ENCODE measurements around the gene SLC66A2. TPM values are rescaled to one million over a fixed set of nuclear protein-coding genes. Genes with fewer than 3 reads are reported as not detected.

Gene SLC66A2
- total RNA-seq, 2 donors from 2014 or later: 39.1 to 51.2 TPM

DNA sequence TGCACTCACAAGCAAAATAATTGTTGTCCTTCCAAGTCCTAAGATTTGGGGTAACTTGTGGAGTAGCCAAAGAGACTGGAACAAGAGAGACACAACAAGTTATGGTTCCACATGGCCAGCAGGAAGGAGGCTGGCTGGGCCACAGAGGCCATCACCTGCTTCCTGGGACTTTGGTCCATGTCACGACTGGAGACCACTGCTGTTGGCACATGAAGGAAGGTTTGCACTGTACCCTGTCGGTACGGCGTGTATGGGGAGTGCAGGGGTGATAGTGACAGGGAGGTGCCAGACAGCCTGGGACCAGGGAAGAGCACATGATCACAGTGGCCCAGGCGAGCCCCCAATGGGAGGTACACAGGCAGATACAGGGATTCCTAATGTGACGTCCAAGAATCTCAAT lies 15.5 kb downstream of the SLC66A2 start:
- Histone ChIP-seq H3K9me3 (peaks cover 11% of the 10 kb centered on the region), H3K36me3 (peaks cover 2% of the 10 kb centered on the region), H3K4me1 (ENCODE audit: control insufficient read depth in 1 of 2, low read depth in 2 of 2) (no peaks in the 10 kb centered on the region), H3K27me3 (replicated peaks; ENCODE audit: insufficient read depth) (no peaks in the 10 kb centered on the region), H3K27ac (no peak overlapping the region), H3K4me3 (no peak overlapping the region)
- DNase-seq (ENCODE audit: low spot score): no peak
- no peak for ATAC-seq (ENCODE audit: insufficient number of reproducible peaks, low FRiP score, low read depth)
- TF ChIP-seq, protein P1, sequence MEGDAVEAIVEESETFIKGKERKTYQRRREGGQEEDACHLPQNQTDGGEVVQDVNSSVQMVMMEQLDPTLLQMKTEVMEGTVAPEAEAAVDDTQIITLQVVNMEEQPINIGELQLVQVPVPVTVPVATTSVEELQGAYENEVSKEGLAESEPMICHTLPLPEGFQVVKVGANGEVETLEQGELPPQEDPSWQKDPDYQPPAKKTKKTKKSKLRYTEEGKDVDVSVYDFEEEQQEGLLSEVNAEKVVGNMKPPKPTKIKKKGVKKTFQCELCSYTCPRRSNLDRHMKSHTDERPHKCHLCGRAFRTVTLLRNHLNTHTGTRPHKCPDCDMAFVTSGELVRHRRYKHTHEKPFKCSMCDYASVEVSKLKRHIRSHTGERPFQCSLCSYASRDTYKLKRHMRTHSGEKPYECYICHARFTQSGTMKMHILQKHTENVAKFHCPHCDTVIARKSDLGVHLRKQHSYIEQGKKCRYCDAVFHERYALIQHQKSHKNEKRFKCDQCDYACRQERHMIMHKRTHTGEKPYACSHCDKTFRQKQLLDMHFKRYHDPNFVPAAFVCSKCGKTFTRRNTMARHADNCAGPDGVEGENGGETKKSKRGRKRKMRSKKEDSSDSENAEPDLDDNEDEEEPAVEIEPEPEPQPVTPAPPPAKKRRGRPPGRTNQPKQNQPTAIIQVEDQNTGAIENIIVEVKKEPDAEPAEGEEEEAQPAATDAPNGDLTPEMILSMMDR (IDR thresholded peaks at IDR 0.05): no peak

DNA sequence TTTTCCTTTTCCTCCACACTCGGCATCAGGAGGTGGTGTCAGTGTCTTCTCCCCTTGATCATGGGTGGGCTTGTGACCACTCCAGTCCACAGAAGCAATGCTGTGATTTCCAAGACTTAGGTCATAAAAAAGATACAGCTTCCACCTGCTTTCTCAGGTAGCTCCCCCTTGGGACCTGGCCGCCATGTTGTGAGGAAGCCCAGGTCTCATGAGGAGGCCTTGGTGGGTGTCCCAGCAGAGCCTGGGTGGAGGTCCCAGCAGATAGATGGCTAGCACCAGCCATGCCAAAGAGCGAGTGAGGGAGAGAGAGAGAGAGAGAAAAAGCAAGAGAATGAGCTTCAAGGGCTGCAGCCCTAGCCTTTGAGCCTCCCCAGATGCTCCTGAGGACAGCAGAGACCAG lies 16.0 kb downstream of the SLC66A2 start:
- no peak overlapping the region for H3K4me3 ChIP-seq
- H3K27ac ChIP-seq: no peak overlapping the region
- no peaks in the 10 kb centered on the region for H3K4me1 ChIP-seq (ENCODE audit: control insufficient read depth in 1 of 2, low read depth in 2 of 2)
- DNase-seq (ENCODE audit: low spot score) (no peak), ATAC-seq (ENCODE audit: insufficient number of reproducible peaks, low FRiP score, low read depth) (no peak)
- no peaks in the 10 kb centered on the region for H3K27me3 ChIP-seq (replicated peaks; ENCODE audit: insufficient read depth)
- peaks cover 2% of the 10 kb centered on the region for H3K36me3 ChIP-seq
- TF ChIP-seq, protein P1 (IDR thresholded peaks at IDR 0.05): no peak
- H3K9me3 ChIP-seq: peaks cover 15% of the 10 kb centered on the region

DNA sequence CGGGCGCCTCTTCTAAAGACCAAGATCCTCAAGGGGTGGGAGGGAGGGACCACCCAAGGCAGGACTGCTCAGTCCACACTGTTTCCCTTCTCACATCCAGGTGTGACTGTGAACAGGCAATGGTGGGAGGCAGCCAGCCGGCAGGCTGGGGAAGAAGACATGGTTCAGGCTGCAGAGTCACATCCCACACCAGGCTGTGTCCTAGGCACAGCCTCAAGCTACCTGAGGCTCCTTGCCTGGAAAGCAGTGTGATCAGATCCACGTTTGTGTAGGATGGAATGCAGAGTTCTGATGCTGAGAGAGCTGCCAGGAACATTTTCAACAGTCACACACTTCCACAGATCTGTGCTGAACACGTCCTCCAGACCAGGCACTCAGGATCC lies 16.4 kb downstream of the SLC66A2 start:
- no peak overlapping the region for H3K4me3 ChIP-seq
- H3K4me1 ChIP-seq (ENCODE audit: control insufficient read depth in 1 of 2, low read depth in 2 of 2): no peaks in the 10 kb centered on the region
- TF ChIP-seq, protein P1 (IDR thresholded peaks at IDR 0.05): no peak
- H3K27ac ChIP-seq: no peak overlapping the region
- DNase-seq (ENCODE audit: low spot score) (no peak), ATAC-seq (ENCODE audit: insufficient number of reproducible peaks, low FRiP score, low read depth) (no peak)
- no peaks in the 10 kb centered on the region for H3K27me3 ChIP-seq (replicated peaks; ENCODE audit: insufficient read depth)
- peaks cover 19% of the 10 kb centered on the region for H3K9me3 ChIP-seq
- peaks cover 2% of the 10 kb centered on the region for H3K36me3 ChIP-seq

GRCh38 chr18:79934311-79935097 lies 16.9 kb downstream of the SLC66A2 start:
- Histone ChIP-seq H3K4me1 (ENCODE audit: control insufficient read depth in 1 of 2, low read depth in 2 of 2) (no peaks in the 10 kb centered on the region), H3K9me3 (peaks cover 24% of the 10 kb centered on the region), H3K27me3 (replicated peaks; ENCODE audit: insufficient read depth) (no peaks in the 10 kb centered on the region), H3K36me3 (peaks cover 2% of the 10 kb centered on the region), H3K27ac (no peak overlapping the region), H3K4me3 (no peak overlapping the region)
- TF ChIP-seq, protein P1 (IDR thresholded peaks at IDR 0.05): no peak
- ATAC-seq (ENCODE audit: insufficient number of reproducible peaks, low FRiP score, low read depth): no peak
- DNase-seq (ENCODE audit: low spot score): no peak

- H3K4me3 ChIP-seq: no peak overlapping the region
- H3K27me3 ChIP-seq (replicated peaks; ENCODE audit: insufficient read depth): no peaks in the 10 kb centered on the region
- peaks cover 28% of the 10 kb centered on the region for H3K9me3 ChIP-seq
- DNase-seq (ENCODE audit: low spot score): no peak
- H3K36me3 ChIP-seq: peaks cover 9% of the 10 kb centered on the region
- H3K27ac ChIP-seq: no peak overlapping the region
- no peak for ATAC-seq (ENCODE audit: insufficient number of reproducible peaks, low FRiP score, low read depth)
- TF ChIP-seq, protein P1 (IDR thresholded peaks at IDR 0.05): no peak
- H3K4me1 ChIP-seq (ENCODE audit: control insufficient read depth in 1 of 2, low read depth in 2 of 2): no peaks in the 10 kb centered on the region
Measured at GRCh38 chr18:79933765-79934164, 17.7 kb downstream of the SLC66A2 start.

Measured in thoracic aorta (tissue), 2 donors.